GM12865 (cell line): Measurements from ENCODE around the gene ADM5.

Source experiments
- DNase-seq: peaks from one replicate; pipeline ENCODE4 v3.0.0; 2010; ENCODE audit warnings: low read depth
- H3K4me3 ChIP-seq: 2 replicates; pipeline ENCODE4 v1.5.1; 2011; ENCODE audit warnings: mild to moderate bottlenecking, low read depth, low read length, control low read depth
- TF ChIP-seq, protein P1 (sequence below): IDR thresholded peaks from 2 replicates; pipeline ENCODE4 v1.5.1; 2011; ENCODE audit warnings: low read length, control low read depth, low read depth, inconsistent platforms; ENCODE audit not compliant: insufficient read depth; ENCODE audit errors: missing control alignments

The ADM5 gene

GRCh38 chr19:49739098-49739497 is 49.7 kb downstream of the ADM5 start:
- H3K4me3 ChIP-seq: no peak overlapping the region
- DNase-seq: no peak
- TF ChIP-seq, protein P1, sequence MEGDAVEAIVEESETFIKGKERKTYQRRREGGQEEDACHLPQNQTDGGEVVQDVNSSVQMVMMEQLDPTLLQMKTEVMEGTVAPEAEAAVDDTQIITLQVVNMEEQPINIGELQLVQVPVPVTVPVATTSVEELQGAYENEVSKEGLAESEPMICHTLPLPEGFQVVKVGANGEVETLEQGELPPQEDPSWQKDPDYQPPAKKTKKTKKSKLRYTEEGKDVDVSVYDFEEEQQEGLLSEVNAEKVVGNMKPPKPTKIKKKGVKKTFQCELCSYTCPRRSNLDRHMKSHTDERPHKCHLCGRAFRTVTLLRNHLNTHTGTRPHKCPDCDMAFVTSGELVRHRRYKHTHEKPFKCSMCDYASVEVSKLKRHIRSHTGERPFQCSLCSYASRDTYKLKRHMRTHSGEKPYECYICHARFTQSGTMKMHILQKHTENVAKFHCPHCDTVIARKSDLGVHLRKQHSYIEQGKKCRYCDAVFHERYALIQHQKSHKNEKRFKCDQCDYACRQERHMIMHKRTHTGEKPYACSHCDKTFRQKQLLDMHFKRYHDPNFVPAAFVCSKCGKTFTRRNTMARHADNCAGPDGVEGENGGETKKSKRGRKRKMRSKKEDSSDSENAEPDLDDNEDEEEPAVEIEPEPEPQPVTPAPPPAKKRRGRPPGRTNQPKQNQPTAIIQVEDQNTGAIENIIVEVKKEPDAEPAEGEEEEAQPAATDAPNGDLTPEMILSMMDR: no peak

- no peak for DNase-seq
- TF ChIP-seq, protein P1: no peak
- no peak overlapping the region for H3K4me3 ChIP-seq
Observed at GRCh38 chr19:49739933-49740332, 50.5 kb downstream of the ADM5 start.
